GM12874 (cell line): ENCODE results near the gene PALMD.

Experiments
- CTCF ChIP-seq: IDR thresholded peaks from 2 replicates; pipeline ENCODE4 v1.5.1; 2011; ENCODE audit warnings: low read depth, mild to moderate bottlenecking, control low read depth, low read length, moderate library complexity; ENCODE audit not compliant: insufficient read depth

The PALMD gene

GRCh38 chr1:99650773-99651437 is 5.0 kb downstream of the PALMD start:
- no peak for TF ChIP-seq CTCF

GRCh38 chr1:99652881-99653281 is 7.0 kb downstream of the PALMD start:
- no peak for TF ChIP-seq CTCF

- no peak for TF ChIP-seq CTCF
Observed at GRCh38 chr1:99655376-99655775, 9.5 kb downstream of the PALMD start.

- TF ChIP-seq CTCF = no peak
Observed at GRCh38 chr1:99656701-99657100, 10.8 kb downstream of the PALMD start.

- no peak for TF ChIP-seq CTCF
Observed at GRCh38 chr1:99657213-99658030, 11.5 kb downstream of the PALMD start.

GRCh38 chr1:99658031-99658290 is 12.0 kb downstream of the PALMD start:
- TF ChIP-seq CTCF = no peak

GRCh38 chr1:99659755-99660210 is 13.9 kb downstream of the PALMD start:
- no peak for TF ChIP-seq CTCF
